Measurements from ENCODE around the gene FXYD1. TPM values are rescaled to one million over a fixed set of nuclear protein-coding genes. Genes with fewer than 3 reads are reported as not detected.

Gene FXYD1
- total and polyA plus RNA-seq, 2 of the 8 experiments (the other 6 are each of a cell fraction or from before 2014, with no cell fraction given) = 1.6 to 8.1 TPM

DNA sequence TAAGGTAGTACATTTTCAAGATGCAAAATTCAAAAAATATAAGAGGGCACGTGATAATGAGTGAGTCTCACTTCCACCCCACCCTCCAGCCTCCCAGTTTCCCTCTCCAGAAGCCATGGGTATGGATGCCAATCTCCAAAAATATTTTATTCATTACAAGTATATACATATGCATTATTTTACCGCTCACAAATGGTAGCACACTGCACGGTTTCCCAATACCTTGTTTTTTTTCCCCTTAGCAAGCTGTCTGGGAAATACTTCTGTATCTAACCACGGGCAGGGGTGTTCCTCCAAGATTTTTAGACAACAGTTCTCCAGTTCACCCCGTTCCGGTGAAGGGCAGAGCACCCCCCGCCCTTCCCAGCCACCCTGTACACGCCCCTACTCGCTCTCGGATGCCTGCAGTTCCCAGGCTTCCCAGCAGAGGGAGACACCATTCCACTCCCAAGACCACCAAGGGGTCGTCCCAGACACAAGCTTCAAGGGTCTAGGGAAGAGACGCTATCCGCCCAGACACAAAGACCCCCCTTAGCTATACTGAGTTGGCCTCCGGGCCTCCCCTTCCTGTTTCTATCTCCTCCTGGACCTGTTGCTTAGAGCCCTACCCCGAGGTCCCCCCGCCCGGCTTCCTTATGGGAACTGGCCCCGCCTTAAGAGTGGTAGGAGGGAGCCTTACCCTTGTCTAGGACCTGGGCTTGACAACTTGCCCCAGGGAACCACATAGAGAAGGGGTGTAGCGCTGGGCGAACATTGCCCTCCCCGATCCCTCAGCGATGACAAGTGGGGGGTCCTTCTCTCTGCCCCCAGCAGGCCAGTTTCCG is 24.1 kb upstream of the FXYD1 start (continued):
- TF ChIP-seq CTCF (IDR thresholded peaks at IDR 0.05; ENCODE audit: control extremely low read depth in 1 of 3, insufficient read depth in 1 of 3, low read depth in 1 of 3, low read length in 3 of 3) = peak; percentile 92 to 99 (median 94)
- TF ChIP-seq SIN3A (conservative IDR thresholded peaks at IDR 0.05 in 1 of 2, IDR thresholded peaks at IDR 0.05 in 1 of 2; ENCODE audit: low read depth in 1 of 2, low read length in 2 of 2) = 0 out of 4 replicates have a peak, but pooled peaks of 1 of the 2 experiments have one; percentile 55
- peak; percentile 77; the same call in 1 of the 2 replicates for TF ChIP-seq SP4 (IDR thresholded peaks at IDR 0.05; ENCODE audit: low read length)

All from H1 (cell line).